Endothelial cell of umbilical vein (primary cell): ENCODE measurements around the gene KLHL21. TPM values are rescaled to one million over a fixed set of nuclear protein-coding genes. Genes with fewer than 3 reads are reported as not detected.
A peak's percentile ranks its signal among the peaks of the same experiment; 100 is the strongest.

Experiments
- BruUV-seq: library from RNA; stranded (reverse); fragments of 400-500 nt; replicated peaks from 2 replicates; lab custom pipeline; 2021; lab: Mats Ljungman, UMichigan
- CTCF ChIA-PET: fragments of 300-600, 350-600 bp; sonication (Branson Sonifier 250); formaldehyde crosslinking; loops from one replicate; lab custom pipeline; 2021; ENCODE audit warnings: antibody characterized with exemption, inconsistent platforms; lab: Charles Lee
- POLR2A ChIA-PET: fragments of 300-600, 350-600 bp; sonication (Branson Sonifier 250); formaldehyde crosslinking; loops from one replicate; lab custom pipeline; 2021; ENCODE audit warnings: antibody characterized with exemption, inconsistent platforms; lab: Charles Lee
- DNase-seq: peaks from one replicate; pipeline ENCODE4 v3.0.0-alpha.2; 2011; ENCODE audit warnings: low read depth, low spot score
- FAIRE-seq: peaks from 2 replicates; lab custom pipeline; 2011; peaks lifted over from hg19 to GRCh38; lab: Jason Lieb, UNC
- H2AFZ ChIP-seq: 2 replicates; pipeline ENCODE4 v1.6.0; 2012; ENCODE audit warnings: low read depth, low read length, control low read depth, inconsistent platforms
- H3K27ac ChIP-seq: 2 replicates; pipeline ENCODE4 v1.5.1; 2011; ENCODE audit warnings: low read depth, mild to moderate bottlenecking, control low read depth, low read length, moderate library complexity; ENCODE audit not compliant: insufficient read depth
- H3K27me3 ChIP-seq, 2 experiments: 2 replicates each; pipeline versions ENCODE4 v1.6.0 to v1.6.1; 2011; ENCODE audit warnings: low read length in 2 of 2, mixed read lengths in 1 of 2; ENCODE audit not compliant: control insufficient read depth in 2 of 2, insufficient read depth in 2 of 2
- H3K36me3 ChIP-seq, 2 experiments: 2 replicates in 1 of 2; 3 replicates in 1 of 2; pipeline ENCODE4 v1.5.1; 2011; ENCODE audit warnings: low read length in 2 of 2, mild to moderate bottlenecking in 1 of 2, moderate library complexity in 1 of 2; ENCODE audit not compliant: control insufficient read depth in 2 of 2, insufficient read depth in 2 of 2; ENCODE audit errors: extremely low read depth in 1 of 2
- H3K4me1 ChIP-seq: 3 replicates; pipeline ENCODE4 v1.5.1; 2011; ENCODE audit warnings: mild to moderate bottlenecking, low read length; ENCODE audit not compliant: control insufficient read depth, insufficient read depth; ENCODE audit errors: extremely low read depth
- H3K4me2 ChIP-seq: 2 replicates; pipeline ENCODE4 v1.6.1; 2011; ENCODE audit warnings: low read length, control low read depth, mixed read lengths; ENCODE audit not compliant: insufficient read depth
- H3K4me3 ChIP-seq, 3 experiments: fragments of 200-600 bp in 1 of 3; sonication (generic), shearing (Covaris generic) in 1 of 3; replicated peaks in 1 of 3; 2 replicates each; pipeline ENCODE4 v1.5.1; 2011 to 2016; ENCODE audit warnings: control low read depth in 3 of 3, low read length in 3 of 3, mild to moderate bottlenecking in 2 of 3, inconsistent platforms in 1 of 3, low read depth in 1 of 3, moderate library complexity in 1 of 3; ENCODE audit not compliant: insufficient read depth in 1 of 3
- H3K79me2 ChIP-seq: 2 replicates; pipeline ENCODE4 v1.6.0; 2012; ENCODE audit warnings: low read length, inconsistent platforms; ENCODE audit not compliant: control insufficient read depth, insufficient read depth
- H3K9ac ChIP-seq: replicated peaks from 2 replicates; pipeline ENCODE3; 2011; ENCODE audit warnings: low read length, control low read depth; ENCODE audit not compliant: insufficient read depth; ENCODE audit errors: extremely low read depth
- H3K9me1 ChIP-seq: replicated peaks from 3 replicates; pipeline ENCODE4 v1.6.0; 2011; ENCODE audit warnings: mild to moderate bottlenecking, low read length; ENCODE audit not compliant: control insufficient read depth, insufficient read depth; ENCODE audit errors: extremely low read depth
- H3K9me3 ChIP-seq: replicated peaks from 2 replicates; pipeline ENCODE4 v1.5.1; 2012; ENCODE audit warnings: low read length, inconsistent platforms; ENCODE audit not compliant: control insufficient read depth, insufficient read depth
- H4K20me1 ChIP-seq: replicated peaks from 2 replicates; pipeline ENCODE3; 2011; ENCODE audit warnings: mild to moderate bottlenecking, low read length; ENCODE audit not compliant: control insufficient read depth, insufficient read depth; ENCODE audit errors: extremely low read depth
- FOS ChIP-seq: IDR thresholded peaks from 2 replicates; pipeline ENCODE4 v1.6.1; 2011; ENCODE audit warnings: mild to moderate bottlenecking, low read length, moderate library complexity, borderline replicate concordance; ENCODE audit not compliant: insufficient read depth
- GATA2 ChIP-seq: IDR thresholded peaks from 2 replicates; pipeline ENCODE4 v1.7.0; 2011; ENCODE audit warnings: low read depth, mild to moderate bottlenecking, moderate library complexity, mixed read lengths, low read length; ENCODE audit not compliant: insufficient read length, insufficient read depth
- JUN ChIP-seq: IDR thresholded peaks from 2 replicates; pipeline ENCODE4 v1.6.1; 2011; ENCODE audit warnings: borderline replicate concordance, low read depth; ENCODE audit not compliant: insufficient read length, insufficient read depth
- MYC ChIP-seq: IDR thresholded peaks from one replicate; pipeline ENCODE4 v1.6.1; 2011; ENCODE audit warnings: mild to moderate bottlenecking, low read depth, low read length
- POLR2A ChIP-seq: IDR thresholded peaks from 2 replicates; pipeline ENCODE4 v1.6.1; 2012; ENCODE audit warnings: low read depth, mild to moderate bottlenecking, control low read depth, low read length
- POLR2AphosphoS5 ChIP-seq: IDR thresholded peaks from 2 replicates; pipeline ENCODE4 v1.6.1; 2012; ENCODE audit warnings: low read depth, mild to moderate bottlenecking, control low read depth, low read length, moderate library complexity; ENCODE audit not compliant: insufficient read depth
- dilution Hi-C: fragments of 300-500 bp; cut with MboI; formaldehyde crosslinking; loops from one replicate; pipeline ENCODE4 v1.15.0; 2019; ENCODE audit warnings: low sequenced_read_pairs; ENCODE audit not compliant: extremely low pct_ligation_motif_present
- intact Hi-C: fragments of 100-400 bp; cut with micrococcal nuclease; formaldehyde crosslinking; loops from one replicate; pipeline ENCODE4 v1.10.0; 2022
- polyA plus RNA-seq, 4 experiments: library from polyadenylated mRNA; depleted of rRNA in 3 of 4; stranded (reverse) in 3 of 4; unstranded in 1 of 4; fragments of >200 nt; gene quantifications; 2 replicates each; pipeline versions ENCODE4 v1.2.1 to v1.2.3, GENCODE V29; 2011 to 2012; ENCODE audit warnings: missing spikeins in 1 of 4
- total RNA-seq: library from RNA; stranded (reverse); gene quantifications from 2 replicates; pipeline ENCODE4 v1.2.3, GENCODE V29; 2021
- TF ChIP-seq, protein P1 (sequence below): IDR thresholded peaks from 2 replicates; pipeline ENCODE4 v1.6.1; 2011; ENCODE audit not compliant: insufficient read depth, insufficient read length

Gene KLHL21
- total and polyA plus RNA-seq, 2 donors (not counting 3 experiments of a cell fraction or from before 2014, with no cell fraction given) = 18.0 to 22.4 TPM

DNA sequence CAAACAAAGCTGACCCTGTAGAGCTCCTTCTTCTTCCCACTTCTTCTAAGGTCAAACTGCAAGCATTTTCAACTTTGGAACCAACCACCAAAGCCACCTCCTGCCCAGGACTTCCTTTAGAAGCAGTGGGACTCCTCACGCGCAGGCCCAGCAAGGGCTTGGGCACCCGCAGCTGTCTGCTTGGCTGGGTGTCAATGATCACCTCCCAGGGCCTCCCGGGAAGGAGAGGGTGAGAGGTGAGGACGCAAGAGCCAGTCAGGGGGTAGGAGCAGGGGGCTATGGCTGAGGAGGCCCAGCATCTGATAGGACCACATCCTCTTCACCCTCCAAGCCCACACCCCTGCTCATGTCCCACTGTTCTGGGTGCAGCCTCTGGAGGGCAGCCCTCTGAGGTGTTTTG, 10.2 kb downstream of the KLHL21 start:
- H3K4me1 ChIP-seq = no peaks in the 10 kb centered on the region
- FAIRE-seq (no peak), DNase-seq (no peak)
- peaks cover 16% of the 10 kb centered on the region for H3K79me2 ChIP-seq
- H2AFZ ChIP-seq = no peak overlapping the region
- intact Hi-C loops (no loop called here), dilution Hi-C loops (no loop called here)
- peaks cover 4 to 48% of the 10 kb centered on the region in 2 experiments for H3K36me3 ChIP-seq
- H4K20me1 ChIP-seq = no peaks in the 10 kb centered on the region
- CTCF ChIA-PET = no interaction called here
- TF ChIP-seq POLR2A = peak; percentile 4
- no peak for TF ChIP-seq GATA2
- H3K9ac ChIP-seq = no peak overlapping the region
- H3K9me1 ChIP-seq = no peaks in the 10 kb centered on the region
- no peak overlapping the region for H3K27ac ChIP-seq
- POLR2A ChIA-PET = no interaction called here
- no peak overlapping the region for H3K4me3 ChIP-seq
- no peak overlapping the region for H3K4me2 ChIP-seq
- H3K9me3 ChIP-seq = no peaks in the 10 kb centered on the region
- no peaks in the 10 kb centered on the region for H3K27me3 ChIP-seq
- BruUV-seq = TSS peak; percentile 1

DNA sequence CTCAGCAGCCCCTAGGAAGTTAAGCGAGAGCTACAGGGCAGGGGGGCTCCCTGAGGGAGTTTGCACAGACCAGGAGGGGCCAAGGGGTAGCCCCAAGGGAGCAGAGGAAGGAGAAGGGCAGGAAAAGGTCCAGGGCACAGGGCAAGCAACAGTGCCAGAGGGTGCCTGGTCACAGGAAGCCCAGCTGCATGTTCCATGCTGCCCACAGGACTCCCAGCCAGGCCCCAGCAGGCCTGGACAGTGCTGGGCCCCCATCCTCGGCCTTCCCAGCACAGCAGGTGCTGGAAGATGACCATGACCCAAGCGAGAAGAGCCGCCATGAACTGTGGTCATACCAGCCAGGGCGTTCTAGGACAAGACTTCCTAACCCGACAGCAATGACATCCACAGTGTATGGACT, 11.0 kb downstream of the KLHL21 start:
- BruUV-seq = no TSS peak
- POLR2A ChIA-PET = no interaction called here
- Histone ChIP-seq H3K9ac (no peak overlapping the region), H3K4me1 (no peaks in the 10 kb centered on the region), H2AFZ (no peak overlapping the region), H3K27ac (no peak overlapping the region), H3K27me3 (no peaks in the 10 kb centered on the region), H4K20me1 (no peaks in the 10 kb centered on the region), H3K9me3 (no peaks in the 10 kb centered on the region), H3K4me3 (no peak overlapping the region), H3K4me2 (no peak overlapping the region), H3K79me2 (peaks cover 8% of the 10 kb centered on the region), H3K9me1 (no peaks in the 10 kb centered on the region), H3K36me3 (peaks cover 4 to 42% of the 10 kb centered on the region in 2 experiments)
- no peak for DNase-seq
- CTCF ChIA-PET = no interaction called here
- no peak for FAIRE-seq
- TF ChIP-seq POLR2A = no peak
- no peak for TF ChIP-seq POLR2AphosphoS5
- TF ChIP-seq, protein P1, sequence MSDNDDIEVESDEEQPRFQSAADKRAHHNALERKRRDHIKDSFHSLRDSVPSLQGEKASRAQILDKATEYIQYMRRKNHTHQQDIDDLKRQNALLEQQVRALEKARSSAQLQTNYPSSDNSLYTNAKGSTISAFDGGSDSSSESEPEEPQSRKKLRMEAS = no peak
- no peak for TF ChIP-seq FOS
- TF ChIP-seq JUN = no peak
- no peak for TF ChIP-seq GATA2
- no peak for TF ChIP-seq MYC
- intact Hi-C loops = no loop called here
- dilution Hi-C loops = no loop called here
